HL-60 (cell line): ENCODE results near the gene CTRB1.

Experiments
- GABPA ChIP-seq: IDR thresholded peaks from 2 replicates; pipeline ENCODE4 v1.6.1; 2012; ENCODE audit warnings: low read depth
- POLR2AphosphoS5 ChIP-seq: IDR thresholded peaks from 2 replicates; pipeline ENCODE4 v1.6.1; 2012; ENCODE audit warnings: low read depth
- SPI1 ChIP-seq: IDR thresholded peaks from 2 replicates; pipeline ENCODE4 v1.6.1; 2012; ENCODE audit warnings: low read depth, mild to moderate bottlenecking, borderline replicate concordance
- TF ChIP-seq, protein P1 (sequence below): IDR thresholded peaks from one replicate; pipeline ENCODE4 v1.5.1; 2011; ENCODE audit warnings: low read length, control low read depth, inconsistent platforms; ENCODE audit not compliant: insufficient read depth
- TF ChIP-seq, protein P2 (sequence below): IDR thresholded peaks from 2 replicates; pipeline ENCODE4 v1.6.1; 2012; ENCODE audit warnings: low read depth; ENCODE audit not compliant: insufficient replicate concordance

DNA sequence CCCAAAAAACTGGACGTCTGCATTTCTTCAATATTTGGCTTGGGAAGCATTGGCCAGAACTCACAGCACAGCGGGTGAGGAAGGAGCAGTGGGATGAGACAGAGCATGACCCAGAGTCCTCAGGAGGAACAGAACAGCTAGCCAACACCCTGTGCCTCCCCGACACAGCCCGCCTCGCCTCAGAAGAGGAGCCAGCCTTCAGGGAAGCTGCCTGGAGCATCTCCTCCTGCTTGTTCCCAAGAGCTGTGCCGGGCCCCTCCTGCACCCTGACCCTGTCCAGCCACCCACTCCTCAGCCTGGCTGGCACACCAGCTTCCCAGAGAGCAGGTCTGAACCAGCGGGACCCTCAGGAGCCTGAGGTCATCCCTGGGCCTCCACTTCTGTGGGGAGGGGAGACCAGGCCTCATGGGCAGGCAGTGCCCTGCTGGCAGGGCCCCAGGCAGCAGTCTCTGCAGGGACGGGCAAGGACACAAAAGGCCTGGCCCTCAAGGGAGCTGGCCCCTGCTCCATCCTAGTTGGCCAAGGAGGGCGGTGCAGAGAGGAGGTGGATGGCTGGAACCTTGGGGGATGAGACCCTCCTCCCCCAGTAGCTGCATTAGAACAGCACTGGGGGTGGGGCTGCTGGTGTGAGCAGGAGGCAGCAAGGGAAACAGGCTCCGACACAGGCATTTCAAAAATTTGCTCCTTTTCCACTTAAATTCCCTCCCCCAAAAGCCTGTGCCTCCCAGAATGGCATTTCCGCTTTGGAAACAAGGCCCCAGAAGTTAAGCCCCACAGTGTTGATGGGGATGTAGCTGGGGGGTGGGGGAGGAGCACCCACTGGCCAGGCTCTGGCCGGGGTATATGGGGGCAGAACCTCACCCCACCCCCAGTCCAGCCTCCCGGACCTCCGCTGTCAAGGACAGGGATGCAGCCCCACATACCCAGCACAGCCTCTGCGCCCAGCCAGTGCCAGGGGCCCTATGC, 34.4 kb downstream of the CTRB1 start:
- TF ChIP-seq, protein P1, sequence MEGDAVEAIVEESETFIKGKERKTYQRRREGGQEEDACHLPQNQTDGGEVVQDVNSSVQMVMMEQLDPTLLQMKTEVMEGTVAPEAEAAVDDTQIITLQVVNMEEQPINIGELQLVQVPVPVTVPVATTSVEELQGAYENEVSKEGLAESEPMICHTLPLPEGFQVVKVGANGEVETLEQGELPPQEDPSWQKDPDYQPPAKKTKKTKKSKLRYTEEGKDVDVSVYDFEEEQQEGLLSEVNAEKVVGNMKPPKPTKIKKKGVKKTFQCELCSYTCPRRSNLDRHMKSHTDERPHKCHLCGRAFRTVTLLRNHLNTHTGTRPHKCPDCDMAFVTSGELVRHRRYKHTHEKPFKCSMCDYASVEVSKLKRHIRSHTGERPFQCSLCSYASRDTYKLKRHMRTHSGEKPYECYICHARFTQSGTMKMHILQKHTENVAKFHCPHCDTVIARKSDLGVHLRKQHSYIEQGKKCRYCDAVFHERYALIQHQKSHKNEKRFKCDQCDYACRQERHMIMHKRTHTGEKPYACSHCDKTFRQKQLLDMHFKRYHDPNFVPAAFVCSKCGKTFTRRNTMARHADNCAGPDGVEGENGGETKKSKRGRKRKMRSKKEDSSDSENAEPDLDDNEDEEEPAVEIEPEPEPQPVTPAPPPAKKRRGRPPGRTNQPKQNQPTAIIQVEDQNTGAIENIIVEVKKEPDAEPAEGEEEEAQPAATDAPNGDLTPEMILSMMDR: no peak
- TF ChIP-seq POLR2AphosphoS5 (no peak), GABPA (no peak), SPI1 (no peak)
- TF ChIP-seq, protein P2, sequence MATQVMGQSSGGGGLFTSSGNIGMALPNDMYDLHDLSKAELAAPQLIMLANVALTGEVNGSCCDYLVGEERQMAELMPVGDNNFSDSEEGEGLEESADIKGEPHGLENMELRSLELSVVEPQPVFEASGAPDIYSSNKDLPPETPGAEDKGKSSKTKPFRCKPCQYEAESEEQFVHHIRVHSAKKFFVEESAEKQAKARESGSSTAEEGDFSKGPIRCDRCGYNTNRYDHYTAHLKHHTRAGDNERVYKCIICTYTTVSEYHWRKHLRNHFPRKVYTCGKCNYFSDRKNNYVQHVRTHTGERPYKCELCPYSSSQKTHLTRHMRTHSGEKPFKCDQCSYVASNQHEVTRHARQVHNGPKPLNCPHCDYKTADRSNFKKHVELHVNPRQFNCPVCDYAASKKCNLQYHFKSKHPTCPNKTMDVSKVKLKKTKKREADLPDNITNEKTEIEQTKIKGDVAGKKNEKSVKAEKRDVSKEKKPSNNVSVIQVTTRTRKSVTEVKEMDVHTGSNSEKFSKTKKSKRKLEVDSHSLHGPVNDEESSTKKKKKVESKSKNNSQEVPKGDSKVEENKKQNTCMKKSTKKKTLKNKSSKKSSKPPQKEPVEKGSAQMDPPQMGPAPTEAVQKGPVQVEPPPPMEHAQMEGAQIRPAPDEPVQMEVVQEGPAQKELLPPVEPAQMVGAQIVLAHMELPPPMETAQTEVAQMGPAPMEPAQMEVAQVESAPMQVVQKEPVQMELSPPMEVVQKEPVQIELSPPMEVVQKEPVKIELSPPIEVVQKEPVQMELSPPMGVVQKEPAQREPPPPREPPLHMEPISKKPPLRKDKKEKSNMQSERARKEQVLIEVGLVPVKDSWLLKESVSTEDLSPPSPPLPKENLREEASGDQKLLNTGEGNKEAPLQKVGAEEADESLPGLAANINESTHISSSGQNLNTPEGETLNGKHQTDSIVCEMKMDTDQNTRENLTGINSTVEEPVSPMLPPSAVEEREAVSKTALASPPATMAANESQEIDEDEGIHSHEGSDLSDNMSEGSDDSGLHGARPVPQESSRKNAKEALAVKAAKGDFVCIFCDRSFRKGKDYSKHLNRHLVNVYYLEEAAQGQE: no peak
